Measurements from ENCODE around the gene PNLIPRP1. TPM values are rescaled to one million over a fixed set of nuclear protein-coding genes. Genes with fewer than 3 reads are reported as not detected.

The PNLIPRP1 gene
- total RNA-seq = 0.90 TPM
- long read RNA-seq = 0 reads

GRCh38 chr10:116590590-116591444, at the start of gene PNLIPRP1:
Gene PNLIPRP1 (plus strand): TSS chr10:116590959. CDS start chr10:116591130, 171 bp downstream.
- no peak for DNase-seq (ENCODE audit: low spot score)

- no peak for DNase-seq (ENCODE audit: low spot score)
Measured at GRCh38 chr10:116542007-116542677, 48.6 kb upstream of the PNLIPRP1 start.

- DNase-seq (ENCODE audit: low spot score) = no peak
Measured at GRCh38 chr10:116545122-116545521, 45.6 kb upstream of the PNLIPRP1 start.

- DNase-seq (ENCODE audit: low spot score) = no peak
Measured at GRCh38 chr10:116545756-116546155, 45.0 kb upstream of the PNLIPRP1 start, which contains the start of gene PNLIP. Gene PNLIP (plus strand): TSS chr10:116545931. CDS start chr10:116546093, 162 bp downstream.

GRCh38 chr10:116548301-116548700, 42.5 kb upstream of the PNLIPRP1 start:
- no peak for DNase-seq (ENCODE audit: low spot score)

- no peak for DNase-seq (ENCODE audit: low spot score)
Measured at GRCh38 chr10:116553378-116553980, 37.3 kb upstream of the PNLIPRP1 start.

- no peak for DNase-seq (ENCODE audit: low spot score)
Measured at GRCh38 chr10:116554628-116555027, 36.1 kb upstream of the PNLIPRP1 start.

- no peak for DNase-seq (ENCODE audit: low spot score)
Measured at GRCh38 chr10:116555880-116556279, 34.9 kb upstream of the PNLIPRP1 start.

GRCh38 chr10:116557305-116557880, 33.4 kb upstream of the PNLIPRP1 start:
- no peak for DNase-seq (ENCODE audit: low spot score)

GRCh38 chr10:116565534-116565933, 25.2 kb upstream of the PNLIPRP1 start:
- DNase-seq (ENCODE audit: low spot score) = no peak

GRCh38 chr10:116566932-116567331, 23.8 kb upstream of the PNLIPRP1 start:
- no peak for DNase-seq (ENCODE audit: low spot score)

- DNase-seq (ENCODE audit: low spot score) = no peak
Measured at GRCh38 chr10:116567335-116567734, 23.4 kb upstream of the PNLIPRP1 start.

GRCh38 chr10:116574797-116575196, 16.0 kb upstream of the PNLIPRP1 start:
- DNase-seq (ENCODE audit: low spot score) = no peak

GRCh38 chr10:116587878-116588591, 2.7 kb upstream of the PNLIPRP1 start:
- DNase-seq (ENCODE audit: low spot score) = no peak

GRCh38 chr10:116588995-116589394, 1.8 kb upstream of the PNLIPRP1 start:
- no peak for DNase-seq (ENCODE audit: low spot score)

- DNase-seq (ENCODE audit: low spot score) = no peak
Measured at GRCh38 chr10:116589926-116590325, 833 bp upstream of the PNLIPRP1 start.

- DNase-seq (ENCODE audit: low spot score) = no peak
Measured at GRCh38 chr10:116593139-116593740, 2.5 kb downstream of the PNLIPRP1 start.

GRCh38 chr10:116594525-116595035, 3.8 kb downstream of the PNLIPRP1 start:
- no peak for DNase-seq (ENCODE audit: low spot score)

- DNase-seq (ENCODE audit: low spot score) = no peak
Measured at GRCh38 chr10:116596062-116596461, 5.3 kb downstream of the PNLIPRP1 start.

GRCh38 chr10:116597543-116597942, 6.8 kb downstream of the PNLIPRP1 start:
- no peak for DNase-seq (ENCODE audit: low spot score)
